ENCODE measurements around the gene SDR39U1. TPM values are rescaled to one million over a fixed set of nuclear protein-coding genes. Genes with fewer than 3 reads are reported as not detected.

The SDR39U1 gene
- total RNA-seq, 2 experiments from 2014 or later, result 71.7 to 74.7 TPM

GRCh38 chr14:24409956-24410355 is 32.6 kb downstream of the SDR39U1 start:
- Histone ChIP-seq H3K27me3 (ENCODE audit: control insufficient read depth in 1 of 2, insufficient read depth in 2 of 2, low read length in 2 of 2) (peaks cover 0 to 10% of the 10 kb centered on the region in 2 experiments), H3K4me1 (ENCODE audit: insufficient read depth, low read length) (no peaks in the 10 kb centered on the region), H3K36me3 (ENCODE audit: insufficient read depth, low read length) (no peaks in the 10 kb centered on the region), H3K9me3 (ENCODE audit: control insufficient read depth in 1 of 2, insufficient read depth in 1 of 2, low read length in 2 of 2) (no peaks in the 10 kb centered on the region), H3K27ac (ENCODE audit: low read depth in 1 of 2, low read length in 2 of 2) (no peak overlapping the region), H3K4me3 (ENCODE audit: low read length) (no peak overlapping the region)
- no peak for TF ChIP-seq CTCF (IDR thresholded peaks at IDR 0.05)
- Mint-ChIP-seq H3K36me3 (ENCODE audit: low read depth) (no peaks in the 10 kb centered on the region), H3K27ac (no peak overlapping the region), H3K4me3 (no peak overlapping the region), H3K27me3 (peaks cover 13% of the 10 kb centered on the region), H3K9me3 (no peaks in the 10 kb centered on the region), H3K4me1 (ENCODE audit: low read depth) (no peaks in the 10 kb centered on the region)
- CTCF ChIA-PET, result interaction anchor here (1.1 to 1.2 kb wide), 2 partner anchors 22 to 166 kb away, joined by 3 to 4 read pairs; no protein-coding TSS in a partner anchor
- intact Hi-C loops (cut with DNase I, micrococcal nuclease), result no loop called here
- POLR2A ChIA-PET, result interaction anchor here (1.8 kb wide), 1 partner anchor 11 kb away, joined by 4 read pairs; the partner anchor contains the start of gene NYNRIN
- no peak for ATAC-seq (ENCODE audit: poor library complexity)
- no peak for DNase-seq

GRCh38 chr14:24409192-24409591 is 33.4 kb downstream of the SDR39U1 start:
- no peak overlapping the region for H3K27ac Mint-ChIP-seq
- no peaks in the 10 kb centered on the region for H3K4me1 ChIP-seq (ENCODE audit: insufficient read depth, low read length)
- H3K36me3 Mint-ChIP-seq (ENCODE audit: low read depth), result no peaks in the 10 kb centered on the region
- no peak overlapping the region for H3K4me3 ChIP-seq (ENCODE audit: low read length)
- H3K4me3 Mint-ChIP-seq, result no peak overlapping the region
- H3K9me3 Mint-ChIP-seq, result no peaks in the 10 kb centered on the region
- DNase-seq (no peak), ATAC-seq (ENCODE audit: poor library complexity) (no peak)
- ChIA-PET POLR2A (interaction anchor here (1.0 to 1.8 kb wide), 2 partner anchors 10 to 22 kb away, joined by 3 to 4 read pairs; partner anchors contain the start of gene NYNRIN), CTCF (interaction anchor here (1.1 to 1.2 kb wide), 2 partner anchors 22 to 166 kb away, joined by 3 to 4 read pairs; no protein-coding TSS in a partner anchor)
- no peak for TF ChIP-seq CTCF (IDR thresholded peaks at IDR 0.05)
- H3K27me3 ChIP-seq (ENCODE audit: control insufficient read depth in 1 of 2, insufficient read depth in 2 of 2, low read length in 2 of 2), result peaks cover 0 to 10% of the 10 kb centered on the region in 2 experiments
- no peaks in the 10 kb centered on the region for H3K4me1 Mint-ChIP-seq (ENCODE audit: low read depth)
- intact Hi-C loops (cut with DNase I, micrococcal nuclease), result no loop called here
- no peaks in the 10 kb centered on the region for H3K9me3 ChIP-seq (ENCODE audit: control insufficient read depth in 1 of 2, insufficient read depth in 1 of 2, low read length in 2 of 2)
- peaks cover 21% of the 10 kb centered on the region for H3K27me3 Mint-ChIP-seq
- no peaks in the 10 kb centered on the region for H3K36me3 ChIP-seq (ENCODE audit: insufficient read depth, low read length)
- H3K27ac ChIP-seq (ENCODE audit: low read depth in 1 of 2, low read length in 2 of 2), result no peak overlapping the region

DNA sequence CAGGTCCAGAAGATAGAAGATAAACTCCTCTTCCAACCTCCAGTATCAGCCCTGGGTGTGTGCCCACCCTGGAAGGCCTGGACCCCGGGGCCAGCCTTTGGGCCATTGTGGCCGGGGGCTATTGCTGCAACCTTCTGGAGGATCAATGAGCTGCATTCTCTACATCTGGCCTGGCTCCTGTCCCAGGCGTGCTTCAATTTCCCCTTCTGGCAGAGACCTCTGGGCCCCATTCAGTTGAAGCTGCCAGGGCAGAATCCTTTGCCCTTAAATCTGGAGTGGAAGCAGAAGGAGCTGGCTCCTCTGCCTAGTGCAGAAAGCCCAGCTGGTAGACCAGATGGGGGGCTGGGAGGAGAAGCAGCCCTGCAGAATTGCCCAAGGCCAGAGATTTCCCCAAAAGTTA is 33.8 kb downstream of the SDR39U1 start:
- intact Hi-C loops (cut with DNase I, micrococcal nuclease), result no loop called here
- no peaks in the 10 kb centered on the region for H3K9me3 ChIP-seq (ENCODE audit: control insufficient read depth in 1 of 2, insufficient read depth in 1 of 2, low read length in 2 of 2)
- H3K4me1 Mint-ChIP-seq (ENCODE audit: low read depth), result no peaks in the 10 kb centered on the region
- no peak overlapping the region for H3K27ac Mint-ChIP-seq
- DNase-seq (no peak), ATAC-seq (ENCODE audit: poor library complexity) (no peak)
- ChIA-PET POLR2A (interaction anchor here (1.0 to 1.8 kb wide), 2 partner anchors 10 to 23 kb away, joined by 3 to 4 read pairs; partner anchors contain the start of gene NYNRIN), CTCF (interaction anchor here (1.1 to 1.2 kb wide), 2 partner anchors 23 to 165 kb away, joined by 3 to 4 read pairs; no protein-coding TSS in a partner anchor)
- H3K36me3 ChIP-seq (ENCODE audit: insufficient read depth, low read length), result no peaks in the 10 kb centered on the region
- no peak for TF ChIP-seq CTCF (IDR thresholded peaks at IDR 0.05)
- no peaks in the 10 kb centered on the region for H3K4me1 ChIP-seq (ENCODE audit: insufficient read depth, low read length)
- H3K27me3 Mint-ChIP-seq, result peaks cover 25% of the 10 kb centered on the region
- no peak overlapping the region for H3K27ac ChIP-seq (ENCODE audit: low read depth in 1 of 2, low read length in 2 of 2)
- H3K27me3 ChIP-seq (ENCODE audit: control insufficient read depth in 1 of 2, insufficient read depth in 2 of 2, low read length in 2 of 2), result peaks cover 0 to 10% of the 10 kb centered on the region in 2 experiments
- no peaks in the 10 kb centered on the region for H3K9me3 Mint-ChIP-seq
- H3K4me3 Mint-ChIP-seq, result no peak overlapping the region
- no peaks in the 10 kb centered on the region for H3K36me3 Mint-ChIP-seq (ENCODE audit: low read depth)
- H3K4me3 ChIP-seq (ENCODE audit: low read length), result no peak overlapping the region
